WI38 (cell line): ENCODE measurements around the gene SPECC1.

Experiments
- H3K4me3 ChIP-seq: 2 replicates; pipeline ENCODE4 v1.5.1; 2011; ENCODE audit warnings: low read depth, mild to moderate bottlenecking, control low read depth, low read length
- CTCF ChIP-seq: IDR thresholded peaks from 2 replicates; pipeline ENCODE4 v1.5.1; 2012; ENCODE audit warnings: low read depth, mild to moderate bottlenecking, control low read depth, low read length

The SPECC1 gene

DNA sequence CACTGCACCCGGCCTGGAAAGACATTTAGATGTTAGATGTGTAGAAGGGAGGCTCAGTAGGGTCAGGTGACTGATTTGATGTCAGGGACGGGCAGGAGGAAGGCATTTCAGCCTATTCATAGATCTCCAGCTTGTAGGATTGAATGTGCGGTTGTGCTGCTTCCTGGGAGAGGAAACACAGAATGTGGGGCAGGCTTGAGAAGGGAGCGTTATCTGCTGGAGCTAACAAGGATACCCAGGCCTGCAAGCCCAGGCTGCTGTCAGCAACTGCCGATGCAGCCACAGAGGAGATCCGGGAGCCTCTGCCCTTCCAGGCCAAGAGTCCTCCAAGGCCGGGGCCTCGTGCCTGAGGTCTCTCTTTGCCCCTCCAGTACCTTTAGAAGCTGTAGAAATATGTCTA lies 205.6 kb downstream of the SPECC1 start:
- H3K4me3 ChIP-seq = no peak overlapping the region
- no peak for TF ChIP-seq CTCF

GRCh38 chr17:20216154-20216815 lies 207.1 kb downstream of the SPECC1 start:
- no peak overlapping the region for H3K4me3 ChIP-seq
- TF ChIP-seq CTCF = no peak

GRCh38 chr17:20216853-20217252 lies 207.7 kb downstream of the SPECC1 start:
- no peak for TF ChIP-seq CTCF
- no peak overlapping the region for H3K4me3 ChIP-seq

DNA sequence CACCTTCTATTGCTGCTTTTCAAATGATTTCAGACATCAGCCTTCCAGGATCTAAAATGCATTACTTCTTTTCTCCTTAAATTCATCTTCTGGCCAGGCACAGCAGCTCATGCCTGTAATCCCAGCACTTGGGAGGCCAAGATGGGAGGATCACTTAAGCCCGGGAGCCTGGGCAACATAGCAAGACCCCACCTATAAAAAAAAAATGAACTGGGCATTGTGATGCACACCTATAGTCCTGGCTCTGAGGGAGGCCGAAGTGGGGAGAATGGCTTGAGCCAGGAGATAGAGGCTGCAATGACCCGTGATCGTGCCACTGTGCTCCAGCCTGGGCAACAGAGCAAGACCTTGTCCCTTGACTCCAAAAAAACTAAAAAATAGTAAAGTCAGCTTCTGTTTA lies 208.5 kb downstream of the SPECC1 start:
- no peak overlapping the region for H3K4me3 ChIP-seq
- no peak for TF ChIP-seq CTCF

DNA sequence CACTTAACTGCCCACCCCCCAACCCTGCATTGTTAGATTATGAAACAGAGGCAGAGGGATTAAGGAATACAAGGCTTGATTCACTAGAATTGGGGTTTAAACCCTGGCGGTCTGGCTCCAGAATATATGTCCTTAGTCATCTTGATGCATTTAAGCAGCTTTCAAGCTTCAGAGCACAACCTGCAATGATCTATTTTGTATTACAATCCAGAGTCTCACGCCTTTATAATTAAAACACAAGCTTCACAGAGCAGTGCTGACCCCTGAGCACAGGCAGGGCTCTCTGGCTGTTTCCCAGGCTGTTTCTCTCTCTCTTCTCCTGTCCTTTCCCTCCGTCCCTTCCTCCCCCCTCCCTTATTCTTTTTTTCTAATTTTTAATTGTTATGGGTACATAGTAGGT lies 209.1 kb downstream of the SPECC1 start:
- H3K4me3 ChIP-seq = no peak overlapping the region
- no peak for TF ChIP-seq CTCF

DNA sequence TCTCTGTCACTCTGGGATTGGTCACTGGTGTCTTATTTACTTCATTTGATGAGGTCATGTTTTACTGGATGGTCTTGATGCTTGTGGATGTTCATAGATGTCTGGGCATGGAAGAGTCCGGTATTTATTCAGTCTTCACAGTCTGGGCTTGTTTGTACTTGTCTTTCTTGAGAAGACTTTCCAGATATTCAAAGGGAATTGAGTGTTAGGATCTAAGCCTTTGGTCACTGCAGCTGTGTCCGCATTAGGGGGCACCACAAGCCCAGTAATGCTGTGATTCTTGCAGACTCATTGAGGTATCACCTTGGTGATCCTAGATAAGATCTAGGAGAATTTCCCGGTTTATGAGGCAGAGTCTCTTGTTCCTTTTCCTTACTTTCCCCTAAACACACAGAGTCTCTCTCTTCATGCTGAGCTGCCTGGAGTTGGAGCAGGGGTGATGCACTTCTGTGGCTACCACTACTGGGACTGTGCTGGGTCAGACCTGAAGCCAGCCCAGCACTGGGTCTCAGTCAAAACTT lies 214.7 kb downstream of the SPECC1 start:
- TF ChIP-seq CTCF = no peak
- no peak overlapping the region for H3K4me3 ChIP-seq

DNA sequence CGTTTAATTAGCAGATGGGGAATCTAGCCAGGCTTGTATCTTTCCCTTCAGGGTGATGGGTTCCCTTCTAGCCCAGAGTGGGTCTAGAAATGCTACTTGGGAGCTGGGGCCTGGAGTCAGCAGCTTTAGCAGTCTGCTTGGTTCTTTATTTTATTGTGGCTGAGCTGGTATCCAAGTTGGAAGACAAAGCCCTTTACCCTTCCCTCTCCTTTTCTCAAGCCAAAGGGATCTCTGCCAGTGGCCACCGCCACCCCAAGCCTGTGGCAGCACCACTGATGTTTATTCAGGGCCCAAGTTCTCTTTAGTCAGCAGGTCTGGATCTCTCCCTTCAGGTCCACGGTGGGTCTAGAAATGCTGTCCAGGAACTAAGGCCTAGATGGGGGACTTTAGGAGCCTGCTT lies 215.2 kb downstream of the SPECC1 start:
- TF ChIP-seq CTCF = no peak

More for the DNA sequence above, 215.2 kb downstream of the SPECC1 start:
- H3K4me3 ChIP-seq = no peak overlapping the region
